Thyroid gland (tissue), 4 donors: ENCODE data around the gene AFF3.

ENCODE experiments used
- POLR2A ChIP-seq, 2 donors: fragments of 450-650 bp; IDR thresholded peaks; one replicate each; pipeline ENCODE4 v1.6.1; 2017; ENCODE audit warnings: antibody characterized with exemption in 2 of 2, mild to moderate bottlenecking in 2 of 2, moderate library complexity in 1 of 2
- TF ChIP-seq, protein P1 (sequence below), 6 experiments: fragments of 200-600 bp in 3 of 6; fragments of 450-650 bp in 3 of 6; sonication (generic) in 3 of 6; IDR thresholded peaks; one replicate each; pipeline ENCODE4 v1.5.1; 2016 to 2019; ENCODE audit warnings: antibody characterized with exemption in 6 of 6, mild to moderate bottlenecking in 2 of 6, inconsistent platforms in 1 of 6, moderate library complexity in 1 of 6

DNA sequence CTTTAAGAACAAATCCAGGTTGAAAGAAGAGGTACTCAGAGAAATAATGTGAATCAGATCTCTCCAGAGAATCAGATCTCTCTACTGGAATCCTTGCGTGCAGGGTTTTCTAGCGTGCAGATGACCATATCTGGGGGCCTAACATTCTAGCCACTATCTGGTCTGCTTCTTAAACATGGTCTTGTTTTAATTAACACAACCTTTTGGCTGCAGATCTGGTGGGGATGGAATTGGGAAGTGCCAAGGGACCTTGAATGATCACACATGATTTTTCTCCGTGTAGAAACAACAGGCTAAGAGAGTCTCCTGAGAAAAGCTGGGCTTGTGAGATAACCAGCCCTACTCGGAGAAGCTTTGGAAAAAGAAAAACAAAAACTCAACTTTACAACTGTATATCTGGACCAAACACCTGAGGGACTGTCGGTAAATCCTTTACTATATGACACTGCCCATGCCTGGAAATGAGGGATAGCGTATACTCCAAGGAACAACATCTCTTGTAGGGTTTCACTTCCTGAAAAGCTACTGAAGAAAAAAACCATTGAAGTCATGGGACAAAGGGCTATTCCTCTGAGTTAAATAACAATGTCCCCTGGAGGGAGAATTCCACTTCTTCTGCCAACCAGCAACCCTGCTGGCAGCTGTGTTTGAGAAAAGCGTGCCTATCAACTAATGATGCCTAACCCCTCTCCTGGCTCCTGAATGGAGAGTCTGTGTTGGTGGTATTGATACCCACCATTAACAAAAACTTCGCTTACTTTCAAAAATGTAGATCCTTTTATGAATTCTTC is 481.6 kb downstream of the AFF3 start:
- TF ChIP-seq, protein P1, sequence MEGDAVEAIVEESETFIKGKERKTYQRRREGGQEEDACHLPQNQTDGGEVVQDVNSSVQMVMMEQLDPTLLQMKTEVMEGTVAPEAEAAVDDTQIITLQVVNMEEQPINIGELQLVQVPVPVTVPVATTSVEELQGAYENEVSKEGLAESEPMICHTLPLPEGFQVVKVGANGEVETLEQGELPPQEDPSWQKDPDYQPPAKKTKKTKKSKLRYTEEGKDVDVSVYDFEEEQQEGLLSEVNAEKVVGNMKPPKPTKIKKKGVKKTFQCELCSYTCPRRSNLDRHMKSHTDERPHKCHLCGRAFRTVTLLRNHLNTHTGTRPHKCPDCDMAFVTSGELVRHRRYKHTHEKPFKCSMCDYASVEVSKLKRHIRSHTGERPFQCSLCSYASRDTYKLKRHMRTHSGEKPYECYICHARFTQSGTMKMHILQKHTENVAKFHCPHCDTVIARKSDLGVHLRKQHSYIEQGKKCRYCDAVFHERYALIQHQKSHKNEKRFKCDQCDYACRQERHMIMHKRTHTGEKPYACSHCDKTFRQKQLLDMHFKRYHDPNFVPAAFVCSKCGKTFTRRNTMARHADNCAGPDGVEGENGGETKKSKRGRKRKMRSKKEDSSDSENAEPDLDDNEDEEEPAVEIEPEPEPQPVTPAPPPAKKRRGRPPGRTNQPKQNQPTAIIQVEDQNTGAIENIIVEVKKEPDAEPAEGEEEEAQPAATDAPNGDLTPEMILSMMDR (IDR thresholded peaks at IDR 0.05): no peak
- TF ChIP-seq POLR2A (IDR thresholded peaks at IDR 0.05): no peak
